ENCODE measurements around the gene MYBBP1A. TPM values are rescaled to one million over a fixed set of nuclear protein-coding genes. Genes with fewer than 3 reads are reported as not detected.

MYBBP1A gene
- total RNA-seq, 4 donors from 2014 or later: 53.9 to 83.7 (median 54.5) TPM

GRCh38 chr17:4507361-4508111 lies 47.6 kb downstream of the MYBBP1A start:
- no peak for TF ChIP-seq CTCF (IDR thresholded peaks at IDR 0.05)
- TF ChIP-seq POLR2A (IDR thresholded peaks at IDR 0.05): no peak
- intact Hi-C loops (cut with DNase I; ENCODE audit: low total_unique reads): no loop called here
- no peak for DNase-seq (ENCODE audit: low spot score in 2 of 2)
- H3K4me3 ChIP-seq (ENCODE audit: low read depth, poor library complexity, severe bottlenecking): no peak overlapping the region
- 71 to 81% methylated on average over 8 of the region's 8 CpGs for WGBS, 2 donors

GRCh38 chr17:4506892-4507291 lies 48.3 kb downstream of the MYBBP1A start:
- TF ChIP-seq CTCF (IDR thresholded peaks at IDR 0.05) (no peak), POLR2A (IDR thresholded peaks at IDR 0.05) (no peak)
- DNase-seq (ENCODE audit: low spot score in 2 of 2): no peak
- WGBS, 2 donors: 78 to 87% methylated on average over 5 to 6 of the region's 8 CpGs
- no peak overlapping the region for H3K4me3 ChIP-seq (ENCODE audit: low read depth, poor library complexity, severe bottlenecking)
- intact Hi-C loops (cut with DNase I; ENCODE audit: low total_unique reads): no loop called here

- TF ChIP-seq POLR2A (IDR thresholded peaks at IDR 0.05) (no peak), CTCF (IDR thresholded peaks at IDR 0.05) (no peak)
- intact Hi-C loops (cut with DNase I; ENCODE audit: low total_unique reads): no loop called here
- 62 to 78% methylated on average over 9 to 13 of the region's 13 CpGs for WGBS, 2 donors
- DNase-seq (ENCODE audit: low spot score in 2 of 2): no peak
- no peak overlapping the region for H3K4me3 ChIP-seq (ENCODE audit: low read depth, poor library complexity, severe bottlenecking)
Measured at GRCh38 chr17:4506175-4506813, 48.9 kb downstream of the MYBBP1A start.

GRCh38 chr17:4505187-4505586 lies 50.0 kb downstream of the MYBBP1A start:
- H3K4me3 ChIP-seq (ENCODE audit: low read depth, poor library complexity, severe bottlenecking): no peak overlapping the region
- 86 to 96% methylated on average over 5 of the region's 5 CpGs for WGBS, 2 donors

GRCh38 chr17:4504188-4504587 lies 51.0 kb downstream of the MYBBP1A start:
- WGBS, 2 donors: 57% methylated on average over 5 of the region's 5 CpGs
- DNase-seq (ENCODE audit: low spot score in 2 of 2): no peak
- no peak overlapping the region for H3K4me3 ChIP-seq (ENCODE audit: low read depth, poor library complexity, severe bottlenecking)
- intact Hi-C loops (cut with DNase I; ENCODE audit: low total_unique reads): no loop called here
- TF ChIP-seq CTCF (IDR thresholded peaks at IDR 0.05) (no peak), POLR2A (IDR thresholded peaks at IDR 0.05) (no peak)

More at GRCh38 chr17:4505187-4505586, 50.0 kb downstream of the MYBBP1A start:
- DNase-seq (ENCODE audit: low spot score in 2 of 2): no peak
- intact Hi-C loops (cut with DNase I; ENCODE audit: low total_unique reads): no loop called here
- no peak for TF ChIP-seq POLR2A (IDR thresholded peaks at IDR 0.05)
- no peak for TF ChIP-seq CTCF (IDR thresholded peaks at IDR 0.05)
